ENCODE data around the gene ZNF275. TPM values are rescaled to one million over a fixed set of nuclear protein-coding genes. Genes with fewer than 3 reads are reported as not detected.

The ZNF275 gene
- total RNA-seq (2022; extraction: Qiagen RNA extraction; ENCODE audit: low read depth) = 4.8 to 6.5 TPM (median 6.0 TPM) in 5 replicates

GRCh38 chrX:153333821-153334653 lies at the start of gene ZNF275:
ZNF275 (plus strand) TSS chrX:153334153; CDS start chrX:153336680, 2,527 bp downstream.

GRCh38 chrX:153321381-153322124 lies 12.4 kb upstream of the ZNF275 start, which contains the start of gene PNMA6F:
PNMA6F (minus strand) TSS chrX:153321767; CDS start chrX:153320674, 1,093 bp downstream.

GRCh38 chrX:153401133-153401764 lies 67.3 kb downstream of the ZNF275 start, which contains the start of gene PNMA6E:
PNMA6E (minus strand) TSS chrX:153401350; CDS start chrX:153398849, 2,501 bp downstream.

Other genes starting within 250 kb of the ZNF275 start
- 0.09 to 0.22 TPM (median 0.16 TPM) in 3 of 5 replicates, not detected in the others for gene MAGEA1, start 154.9 kb upstream of the ZNF275 start, total RNA-seq (2022; extraction: Qiagen RNA extraction; ENCODE audit: low read depth)
- not detected in 5 replicates for gene PNMA6F, start 12.4 kb upstream of the ZNF275 start, total RNA-seq (2022; extraction: Qiagen RNA extraction; ENCODE audit: low read depth)
- gene PNMA6E, start 67.2 kb downstream of the ZNF275 start, total RNA-seq (2022; extraction: Qiagen RNA extraction; ENCODE audit: low read depth) = 0.07 TPM in 1 of 5 replicates, not detected in the others
- gene ZFP92, start 77.3 kb downstream of the ZNF275 start, total RNA-seq (2022; extraction: Qiagen RNA extraction; ENCODE audit: low read depth) = 0.42 to 0.59 TPM (median 0.57 TPM) in 5 replicates
- gene TREX2, start 111.9 kb downstream of the ZNF275 start, total RNA-seq (2022; extraction: Qiagen RNA extraction; ENCODE audit: low read depth) = 1.1 to 1.7 TPM (median 1.2 TPM) in 5 replicates
- gene HAUS7, start 136.4 kb downstream of the ZNF275 start, total RNA-seq (2022; extraction: Qiagen RNA extraction; ENCODE audit: low read depth) = 49.8 to 59.6 TPM (median 54.3 TPM) in 5 replicates
- gene BGN, start 160.8 kb downstream of the ZNF275 start, total RNA-seq (2022; extraction: Qiagen RNA extraction; ENCODE audit: low read depth) = 0.07 TPM in 1 of 5 replicates, not detected in the others
- gene ATP2B3, start 183.5 kb downstream of the ZNF275 start, total RNA-seq (2022; extraction: Qiagen RNA extraction; ENCODE audit: low read depth) = 0.07 to 0.23 TPM (median 0.15 TPM) in 5 replicates

Data from A549 treated with GW870086 at 1 μM for 4 hours (cell line).